ENCODE data around the gene FRRS1L. TPM values are rescaled to one million over a fixed set of nuclear protein-coding genes. Genes with fewer than 3 reads are reported as not detected.

FRRS1L gene
- total RNA-seq, 2 donors from 2014 or later: not detected

DNA sequence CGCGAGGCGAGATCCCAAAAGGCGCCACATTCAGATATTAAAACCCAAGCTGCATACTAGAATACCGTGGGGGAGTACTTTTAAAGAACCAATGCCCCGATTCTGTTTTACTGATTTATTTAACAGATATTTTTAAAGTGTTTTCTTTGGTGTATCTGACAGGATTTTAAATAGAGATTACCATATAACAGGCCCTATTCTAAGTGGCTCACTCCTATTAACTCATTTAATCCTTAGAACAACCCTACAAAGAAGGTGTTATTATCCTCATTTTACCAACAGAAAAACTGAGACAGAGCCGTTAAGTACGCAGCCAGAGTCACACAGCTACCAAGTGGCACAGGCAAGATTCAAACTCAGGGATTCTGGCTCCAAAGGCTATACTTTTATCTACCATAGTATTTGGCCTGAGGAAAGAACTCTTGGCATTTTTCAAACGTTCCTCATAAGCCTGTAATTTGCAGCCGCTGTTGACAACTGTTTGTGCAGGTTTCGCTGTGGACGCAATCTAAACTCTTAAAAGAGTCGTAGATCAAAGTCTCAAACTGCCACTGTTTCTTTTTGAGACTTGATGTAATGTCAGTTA is 46.8 kb downstream of the FRRS1L start:
- no peak for ATAC-seq
- peaks cover 21 to 23% of the 10 kb centered on the region in 2 donors for H3K36me3 Mint-ChIP-seq
- peak overlapping the region; percentile 30 to 89 for H3K27ac Mint-ChIP-seq
- no peak for DNase-seq (ENCODE audit: low spot score in 2 of 2)
- no peaks in the 10 kb centered on the region for H3K9me3 Mint-ChIP-seq

DNA sequence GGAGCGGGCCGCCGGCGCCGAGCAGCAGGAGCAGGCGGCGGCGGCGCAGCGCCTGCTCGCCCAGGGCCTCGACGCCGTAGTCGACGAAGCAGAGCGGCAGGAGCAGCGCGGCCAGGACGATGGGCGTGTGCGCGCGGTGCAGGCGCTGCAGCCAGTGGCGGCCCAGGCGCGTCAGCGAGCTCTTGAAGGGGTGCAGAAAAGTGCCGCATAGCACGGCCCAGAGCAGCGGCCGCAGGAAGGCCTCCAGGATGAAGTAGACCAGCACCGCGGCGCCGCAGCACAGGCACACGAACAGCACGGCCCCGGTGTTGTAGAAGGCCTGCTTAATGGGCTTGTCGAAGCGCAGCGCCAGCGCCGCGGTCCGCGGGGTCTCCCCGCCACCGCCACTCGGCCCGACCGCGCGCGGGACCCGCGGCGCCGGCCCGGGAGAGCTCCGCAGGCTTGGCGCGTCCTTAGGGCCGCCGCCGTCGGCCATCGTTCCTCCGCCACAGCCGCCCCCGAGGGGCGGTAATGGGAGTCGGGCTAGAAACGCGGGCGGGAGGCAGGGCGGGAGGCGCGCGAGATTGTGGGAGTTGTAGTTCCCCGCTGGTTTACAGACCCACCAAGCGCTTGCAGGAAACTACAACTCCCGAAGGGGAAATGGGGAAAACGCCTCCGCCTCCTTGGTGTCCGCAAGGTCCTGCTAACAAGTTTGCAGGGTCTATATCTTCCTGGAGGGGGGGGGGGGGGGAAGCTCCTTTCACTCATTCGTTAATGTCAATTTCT is 47.4 kb downstream of the FRRS1L start, which contains the start of gene TMEM245:
TSS of gene TMEM245 (minus strand) at position 509 of the 765 bp plus-strand sequence. CDS start at position 475, 34 bp downstream.
- Mint-ChIP-seq H3K36me3 (peaks cover 21 to 25% of the 10 kb centered on the region in 2 donors), H3K27ac (peak within 1 kb of the TSS; percentile 89 to 94), H3K9me3 (no peaks in the 10 kb centered on the region)
- peak; percentile 82 to 92 for ATAC-seq
- DNase-seq (ENCODE audit: low spot score in 2 of 2): peak; percentile 86

GRCh38 chr9:109118808-109119438 is 48.1 kb downstream of the FRRS1L start:
- DNase-seq (ENCODE audit: low spot score in 2 of 2) (peak in 1 of 2 donors; percentile 21), ATAC-seq (no peak)
- Mint-ChIP-seq H3K36me3 (peaks cover 21 to 32% of the 10 kb centered on the region in 2 donors), H3K9me3 (no peaks in the 10 kb centered on the region), H3K27ac (peak overlapping the region; percentile 89 to 94)

DNA sequence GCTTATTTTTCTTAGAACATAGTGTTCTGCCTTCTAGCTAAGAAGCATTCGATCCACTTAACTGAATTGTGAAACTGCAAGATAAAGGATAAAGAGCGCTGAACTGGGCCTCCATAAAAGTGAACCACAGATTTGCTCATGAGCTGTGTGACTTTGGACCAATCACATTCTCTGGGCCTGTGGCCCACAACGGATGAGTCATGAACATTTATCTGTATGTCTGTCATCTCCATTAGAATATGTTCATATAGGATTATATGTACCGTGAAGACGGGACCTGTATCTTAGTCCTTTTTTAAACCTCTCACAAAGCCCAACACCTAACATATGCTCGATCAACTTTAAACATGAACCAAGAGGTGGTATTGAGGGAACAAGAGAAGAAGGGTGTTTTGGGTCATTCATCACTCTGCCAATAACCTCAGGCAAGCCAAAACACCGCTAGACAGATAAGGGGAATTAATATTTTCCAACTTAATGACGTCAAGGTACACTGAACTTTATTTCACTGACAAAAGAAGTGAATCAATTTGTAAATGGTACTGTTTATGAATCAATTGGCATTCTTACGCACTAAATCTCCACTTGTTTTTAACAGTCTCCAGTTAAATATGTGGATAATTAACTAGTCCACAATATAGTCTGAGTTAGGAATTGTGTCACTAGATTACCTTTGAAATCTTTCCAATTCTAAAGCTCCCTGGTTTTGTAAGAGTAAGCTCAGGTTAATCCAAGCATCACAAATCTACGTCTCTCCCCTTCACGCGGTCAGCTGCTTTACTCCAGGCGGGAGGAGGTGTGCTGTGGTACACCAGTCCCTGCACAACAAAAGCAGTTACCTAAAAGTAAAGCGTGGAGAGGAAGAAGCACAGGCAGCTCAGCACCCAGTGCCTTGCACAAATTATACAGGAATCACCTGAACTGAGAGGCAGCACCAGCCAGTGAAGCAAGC is 48.9 kb downstream of the FRRS1L start:
- H3K36me3 Mint-ChIP-seq: peaks cover 21 to 34% of the 10 kb centered on the region in 2 donors
- ATAC-seq (peak; percentile 39 to 62), DNase-seq (ENCODE audit: low spot score in 2 of 2) (peak in 1 of 2 donors; percentile 33)
- peak overlapping the region; percentile 89 to 94 for H3K27ac Mint-ChIP-seq
- H3K9me3 Mint-ChIP-seq: no peaks in the 10 kb centered on the region

DNA sequence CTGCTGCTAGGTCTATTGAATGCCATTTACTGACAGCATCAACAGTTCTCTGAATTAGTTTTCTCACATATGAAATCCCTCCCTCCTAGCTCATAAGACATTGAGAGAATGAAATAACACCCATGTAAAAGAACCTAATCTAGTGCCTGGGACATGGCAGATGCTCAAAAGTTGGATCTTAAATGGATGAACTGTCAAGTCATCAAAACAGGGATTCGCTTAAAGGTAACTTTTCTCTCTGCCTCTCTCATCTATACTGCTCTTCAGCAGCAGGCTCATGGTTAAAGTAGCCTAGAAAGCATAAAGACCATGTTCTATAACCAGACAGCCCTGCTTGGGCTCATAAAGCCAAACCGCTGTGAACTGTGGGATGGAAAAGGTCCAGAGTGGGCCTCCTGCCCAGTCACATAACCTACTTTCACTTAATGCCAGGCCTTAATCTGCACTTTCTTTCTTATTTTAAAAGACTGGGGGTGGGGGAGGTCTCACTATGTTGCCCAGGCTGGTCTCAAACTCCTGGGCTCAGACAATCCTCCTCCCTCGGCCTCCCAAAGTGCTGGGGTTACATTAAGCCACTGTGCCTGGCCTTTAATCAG is 51.0 kb downstream of the FRRS1L start:
- H3K36me3 Mint-ChIP-seq: peaks cover 21 to 34% of the 10 kb centered on the region in 2 donors
- ATAC-seq: no peak
- no peaks in the 10 kb centered on the region for H3K9me3 Mint-ChIP-seq
- no peak for DNase-seq (ENCODE audit: low spot score in 2 of 2)
- H3K27ac Mint-ChIP-seq: no peak overlapping the region

DNA sequence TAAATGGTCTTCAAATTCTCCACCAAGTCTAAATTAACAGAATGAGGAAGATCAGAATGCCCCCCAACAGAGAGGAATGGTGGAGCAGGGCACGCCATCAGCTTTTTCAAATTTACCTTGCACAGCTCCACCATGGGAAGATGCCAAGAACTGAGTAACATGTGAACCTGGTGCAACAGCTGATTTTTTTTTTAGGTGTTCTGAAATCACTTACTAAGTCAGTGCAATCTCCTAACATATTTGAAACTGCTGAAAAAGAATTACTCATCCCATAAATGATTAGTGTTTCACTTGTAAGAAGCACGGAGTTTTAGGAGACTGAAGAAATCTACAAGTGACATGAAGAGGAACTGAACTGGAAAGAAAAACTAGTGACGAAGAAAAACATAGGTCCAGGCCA is 52.4 kb downstream of the FRRS1L start:
- H3K27ac Mint-ChIP-seq: peak overlapping the region; percentile 41 to 86
- H3K36me3 Mint-ChIP-seq: peaks cover 21 to 34% of the 10 kb centered on the region in 2 donors
- no peak for DNase-seq (ENCODE audit: low spot score in 2 of 2)
- H3K9me3 Mint-ChIP-seq: no peaks in the 10 kb centered on the region
- ATAC-seq: peak; percentile 11 to 51

GRCh38 chr9:109113892-109114609 is 53.0 kb downstream of the FRRS1L start:
- Mint-ChIP-seq H3K9me3 (no peaks in the 10 kb centered on the region), H3K27ac (peak overlapping the region in 1 of 2 donors; percentile 86), H3K36me3 (peaks cover 20 to 34% of the 10 kb centered on the region in 2 donors)
- ATAC-seq (no peak), DNase-seq (ENCODE audit: low spot score in 2 of 2) (no peak)

DNA sequence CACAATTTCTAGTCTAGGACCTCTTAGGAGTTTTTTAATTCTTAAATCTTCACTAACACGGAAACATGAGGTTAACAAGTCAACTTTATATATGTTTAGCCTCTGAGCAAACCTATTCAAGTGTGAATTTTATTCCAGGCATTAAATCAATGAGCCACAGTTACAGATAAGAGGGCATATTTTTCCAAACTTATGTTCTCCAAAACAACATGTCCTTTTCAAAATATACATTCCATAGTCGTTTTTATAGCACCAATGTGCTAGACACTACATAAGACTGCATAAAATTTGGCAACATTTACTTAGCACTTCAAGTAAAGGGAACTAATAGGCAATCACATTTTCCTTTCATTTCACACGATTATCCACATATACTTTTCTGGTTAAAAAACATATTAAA is 53.8 kb downstream of the FRRS1L start:
- no peak for DNase-seq (ENCODE audit: low spot score in 2 of 2)
- no peaks in the 10 kb centered on the region for H3K9me3 Mint-ChIP-seq
- no peak overlapping the region for H3K27ac Mint-ChIP-seq
- H3K36me3 Mint-ChIP-seq: peaks cover 12 to 29% of the 10 kb centered on the region in 2 donors
- ATAC-seq: no peak

DNA sequence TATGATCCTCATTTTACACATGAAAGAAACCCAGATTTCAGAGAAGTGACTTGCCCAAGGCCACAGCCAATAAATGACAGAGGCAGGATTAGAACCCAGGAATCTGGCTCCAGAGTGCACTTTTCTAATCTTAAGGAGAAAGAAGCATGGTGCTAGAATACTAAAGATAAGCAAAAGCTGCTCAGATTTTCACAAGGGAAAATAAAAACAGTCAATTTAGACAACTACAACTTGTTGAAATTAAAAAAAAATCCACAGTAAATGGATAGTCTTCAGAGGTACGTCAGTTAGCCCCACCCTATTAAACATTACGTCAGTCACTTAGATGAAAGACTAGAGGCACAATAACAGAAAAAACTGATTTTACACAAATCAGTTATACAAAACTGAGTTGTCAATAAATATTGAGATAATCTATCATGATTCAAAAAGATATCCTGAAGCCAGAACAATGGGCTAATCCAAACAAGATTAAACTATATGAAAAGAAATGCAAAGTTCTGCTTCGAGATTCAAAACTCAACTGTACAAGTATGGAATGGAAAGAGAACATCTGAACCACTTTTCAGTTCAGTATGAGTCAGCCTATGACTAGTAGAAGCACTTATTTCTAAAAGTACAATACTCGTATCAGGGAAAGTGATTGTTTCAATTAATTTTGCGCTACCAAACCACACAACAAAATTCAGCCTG is 56.6 kb downstream of the FRRS1L start:
- Mint-ChIP-seq H3K36me3 (peaks cover 0 to 14% of the 10 kb centered on the region in 2 donors), H3K9me3 (no peaks in the 10 kb centered on the region), H3K27ac (peak overlapping the region; percentile 88 to 89)
- ATAC-seq (peak; percentile 80 to 81), DNase-seq (ENCODE audit: low spot score in 2 of 2) (no peak)

DNA sequence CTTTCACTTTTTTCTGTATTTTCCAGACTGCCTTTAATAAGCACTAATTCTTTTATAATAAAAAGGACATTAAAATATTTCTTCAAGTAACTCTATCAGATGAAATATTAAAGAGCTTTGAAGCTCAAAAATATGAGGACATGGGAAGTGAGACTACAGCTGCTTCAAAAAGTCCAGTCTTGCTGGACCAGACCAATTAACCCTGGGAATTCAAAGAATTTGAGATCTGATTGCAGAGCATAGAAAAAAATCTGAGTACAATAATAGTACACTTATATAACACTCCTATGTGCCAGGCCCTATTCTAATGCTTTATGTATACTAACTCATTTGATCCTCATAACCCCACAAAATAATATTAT is 57.1 kb downstream of the FRRS1L start:
- H3K27ac Mint-ChIP-seq: peak overlapping the region; percentile 88 to 89
- H3K36me3 Mint-ChIP-seq: peaks cover 0 to 20% of the 10 kb centered on the region in 2 donors
- no peak for DNase-seq (ENCODE audit: low spot score in 2 of 2)
- ATAC-seq: no peak
- no peaks in the 10 kb centered on the region for H3K9me3 Mint-ChIP-seq

- peaks cover 0 to 8% of the 10 kb centered on the region in 2 donors for H3K9me3 Mint-ChIP-seq
- H3K27ac Mint-ChIP-seq: peak overlapping the region; percentile 80 to 88
- DNase-seq (ENCODE audit: low spot score in 2 of 2) (no peak), ATAC-seq (no peak)
- H3K36me3 Mint-ChIP-seq: peaks cover 8 to 23% of the 10 kb centered on the region in 2 donors
Observed at GRCh38 chr9:109108318-109108717, 58.7 kb downstream of the FRRS1L start.

DNA sequence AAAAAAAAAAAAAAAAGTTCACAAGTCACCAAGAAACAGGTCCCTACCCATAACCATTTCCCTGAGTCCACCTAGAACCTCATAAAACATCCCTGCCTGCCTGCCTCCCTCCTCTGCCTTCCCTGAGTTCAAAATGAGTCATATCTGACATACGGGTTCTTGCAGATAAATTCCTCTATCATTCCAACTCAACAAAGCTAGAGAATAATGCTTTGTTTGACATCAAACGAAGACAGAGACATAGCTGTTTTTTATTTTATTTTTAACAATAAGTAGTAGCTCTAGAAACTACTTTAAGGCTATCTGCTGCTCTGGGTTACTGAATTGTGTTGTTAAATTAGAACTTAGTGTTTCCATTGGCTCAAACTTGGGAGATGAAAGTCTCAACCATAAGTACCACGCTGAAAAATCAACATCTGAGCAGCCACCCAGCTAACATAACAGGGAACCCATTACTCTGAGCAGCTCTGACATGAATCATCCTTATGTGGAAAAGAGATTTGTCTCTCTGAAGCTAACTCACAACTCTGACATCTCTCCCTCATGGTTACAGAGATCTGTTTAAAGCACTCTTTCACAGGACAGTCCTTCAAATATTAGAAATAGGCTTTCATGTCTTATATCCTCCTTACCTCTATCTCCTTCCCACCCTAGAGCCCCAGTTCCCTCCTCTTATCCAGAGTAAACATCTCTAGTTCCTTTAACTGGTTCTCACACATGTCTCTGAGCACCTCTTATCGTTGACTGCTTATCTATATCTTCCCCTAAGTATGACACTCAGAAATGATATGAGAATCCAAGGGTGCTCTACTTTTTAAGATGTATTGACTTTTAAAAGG is 59.4 kb downstream of the FRRS1L start:
- DNase-seq (ENCODE audit: low spot score in 2 of 2) (no peak), ATAC-seq (peak; percentile 81 to 82)
- Mint-ChIP-seq H3K9me3 (peaks cover 0 to 14% of the 10 kb centered on the region in 2 donors), H3K36me3 (peaks cover 10 to 30% of the 10 kb centered on the region in 2 donors), H3K27ac (peak overlapping the region; percentile 80 to 88)

DNA sequence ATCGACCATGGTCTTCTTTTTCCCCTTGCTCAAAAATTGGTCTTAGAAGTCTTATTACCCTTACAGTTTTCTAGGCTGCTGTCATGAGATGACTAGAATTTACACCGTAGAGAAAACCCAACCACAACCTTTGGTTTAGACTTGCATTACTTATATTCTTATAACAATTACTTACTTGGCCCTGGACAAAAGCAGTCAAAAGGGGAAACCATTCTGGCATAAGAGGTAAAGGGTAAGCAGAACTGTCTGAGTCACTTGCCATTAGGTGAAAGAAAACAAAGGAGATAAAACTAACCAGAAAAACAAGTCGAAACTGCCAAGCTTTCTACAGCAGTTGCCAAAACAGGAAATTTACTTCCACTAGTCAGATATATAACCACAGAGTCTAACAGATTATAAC is 65.2 kb downstream of the FRRS1L start:
- peak overlapping the region; percentile 74 to 96 for H3K27ac Mint-ChIP-seq
- H3K36me3 Mint-ChIP-seq: peaks cover 10 to 45% of the 10 kb centered on the region in 2 donors
- H3K9me3 Mint-ChIP-seq: peaks cover 0 to 14% of the 10 kb centered on the region in 2 donors
- no peak for DNase-seq (ENCODE audit: low spot score in 2 of 2)
- peak; percentile 89 to 92 for ATAC-seq

DNA sequence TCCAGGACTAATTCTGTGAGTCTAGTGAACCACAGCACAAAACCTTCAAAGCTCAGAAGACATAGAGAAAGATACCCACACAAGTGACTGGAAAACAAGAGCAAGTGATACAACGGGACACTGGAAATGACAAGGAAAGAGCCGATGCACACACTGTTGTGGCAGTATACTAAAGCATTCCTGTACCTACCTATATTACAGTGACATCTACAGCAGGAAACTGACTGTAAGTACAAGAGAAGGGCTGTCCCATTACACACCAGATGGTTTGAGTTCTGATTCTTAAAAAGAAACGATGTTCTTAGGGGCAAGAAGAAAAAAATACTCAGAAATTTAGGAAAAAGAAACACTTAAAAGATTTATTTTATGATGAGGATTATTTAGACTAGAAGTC is 65.8 kb downstream of the FRRS1L start:
- H3K27ac Mint-ChIP-seq: peak overlapping the region; percentile 74 to 96
- ATAC-seq (peak; percentile 62 to 63), DNase-seq (ENCODE audit: low spot score in 2 of 2) (no peak)
- H3K36me3 Mint-ChIP-seq: peaks cover 10 to 45% of the 10 kb centered on the region in 2 donors
- H3K9me3 Mint-ChIP-seq: peaks cover 0 to 14% of the 10 kb centered on the region in 2 donors

All from activated naive CD4-positive, alpha-beta T cell treated with anti-CD3 and anti-CD28 coated beads, Interleukin-2, amount 50 U/mL, for 72 hours (primary cell).